GM12878 (cell line): ENCODE measurements around the gene PCSK9. TPM values are rescaled to one million over a fixed set of nuclear protein-coding genes. Genes with fewer than 3 reads are reported as not detected.

Experiments
- ATAC-seq: fragments of 200-7000 bp; cut with Tn5 transposase; 3 replicates; pipeline ENCODE4 v1.9.1; 2020; ENCODE audit warnings: mild to moderate bottlenecking, moderate library complexity
- BruUV-seq: library from RNA; stranded (reverse); fragments of 400-500 nt; replicated peaks from 2 replicates; lab custom pipeline; 2021; lab: Mats Ljungman, UMichigan
- CTCF ChIA-PET: fragments of 300-600 bp; sonication (Branson Sonifier 250); formaldehyde crosslinking; extraction: SDS; loops from one replicate; lab custom pipeline; 2021; ENCODE audit warnings: inconsistent platforms; lab: Yijun Ruan, JAX
- POLR2A ChIA-PET: fragments of 350-600 bp; formaldehyde crosslinking; extraction: SDS; loops from one replicate; lab custom pipeline; 2021; ENCODE audit warnings: inconsistent platforms; lab: Charles Lee
- RAD21 ChIA-PET: fragments of 300-600 bp; sonication (Branson Sonifier 250); formaldehyde crosslinking; loops from one replicate; lab custom pipeline; 2023; ENCODE audit warnings: antibody characterized with exemption; ENCODE audit not compliant: unreplicated experiment; lab: Charles Lee
- SMC1A ChIA-PET: fragments of 300-600 bp; sonication (Branson Sonifier 250); formaldehyde crosslinking; loops from one replicate; lab custom pipeline; 2023; ENCODE audit not compliant: unreplicated experiment, uncharacterized antibody; lab: Charles Lee
- DNase-seq: peaks from one replicate; pipeline ENCODE4 v3.0.0-alpha.2; 2011; ENCODE audit warnings: low read depth, low spot score
- FAIRE-seq: peaks from 3 replicates; lab custom pipeline; 2011; peaks lifted over from hg19 to GRCh38; lab: Jason Lieb, UNC
- H2AFZ ChIP-seq: 2 replicates; pipeline ENCODE4 v1.6.0; 2011; ENCODE audit warnings: low read depth, low read length, control low read depth; ENCODE audit not compliant: control insufficient read depth
- H3K27ac ChIP-seq: 2 replicates; pipeline ENCODE4 v1.5.1; 2011; ENCODE audit warnings: control low read depth; ENCODE audit not compliant: control insufficient read depth, insufficient read depth
- H3K27me3 ChIP-seq, 2 experiments: replicated peaks in 1 of 2; 2 replicates each; pipeline versions ENCODE4 v1.6.0 to v1.6.1; 2011; ENCODE audit warnings: low read length in 1 of 2; ENCODE audit not compliant: control insufficient read depth in 2 of 2, insufficient read depth in 2 of 2
- H3K36me3 ChIP-seq, 2 experiments: 2 replicates each; pipeline ENCODE4 v1.5.1; 2011; ENCODE audit warnings: low read length in 1 of 2; ENCODE audit not compliant: control insufficient read depth in 2 of 2, insufficient read depth in 2 of 2
- H3K4me1 ChIP-seq: 2 replicates; pipeline ENCODE4 v1.6.1; 2011; ENCODE audit warnings: mild to moderate bottlenecking, low read length, moderate library complexity, mixed read lengths; ENCODE audit not compliant: control insufficient read depth, insufficient read depth
- H3K4me2 ChIP-seq: 2 replicates; pipeline ENCODE4 v1.6.0; 2011; ENCODE audit warnings: control low read depth; ENCODE audit not compliant: control insufficient read depth, insufficient read depth
- H3K4me3 ChIP-seq: fragments of 200-600 bp; sonication (generic); 2 replicates; pipeline ENCODE4 v1.5.1; 2016
- H3K79me2 ChIP-seq: 2 replicates; pipeline ENCODE4 v1.6.0; 2011; ENCODE audit warnings: low read length; ENCODE audit not compliant: control insufficient read depth, insufficient read depth
- H3K9ac ChIP-seq: 2 replicates; pipeline ENCODE4 v1.8.0; 2011; ENCODE audit warnings: low read length, control low read depth, mixed read lengths; ENCODE audit not compliant: control insufficient read depth, insufficient read depth
- H3K9me3 ChIP-seq: replicated peaks from 3 replicates; pipeline ENCODE4 v1.5.1; 2011; ENCODE audit warnings: mild to moderate bottlenecking, low read length; ENCODE audit not compliant: control insufficient read depth, insufficient read depth
- H4K20me1 ChIP-seq: 2 replicates; pipeline ENCODE4 v1.6.0; 2011; ENCODE audit not compliant: control insufficient read depth, insufficient read depth
- NFYA ChIP-seq: IDR thresholded peaks from 2 replicates; pipeline ENCODE4 v1.6.1; 2011; ENCODE audit warnings: low read depth, mild to moderate bottlenecking, low read length, improper control_type of control experiment, borderline replicate concordance
- ZNF24 ChIP-seq: fragments of 450-650 bp; IDR thresholded peaks from 2 replicates; pipeline ENCODE4 v1.6.1; 2017; ENCODE audit warnings: antibody characterized with exemption, mild to moderate bottlenecking
- WGBS: methylation state at CpG from one replicate; pipeline ENCODE4 v1.1.6; 2016; ENCODE audit warnings: low lambda C conversion rate; ENCODE audit not compliant: insufficient replicate concordance, insufficient coverage; ENCODE audit errors: missing lambda C conversion rate; 5-methylcytosine and 5-hydroxymethylcytosine counted together
- in situ Hi-C: fragments of 300-500 bp; cut with MboI; formaldehyde crosslinking; loops from 9 replicates; pipeline ENCODE4 v1.14.3; 2018; ENCODE audit warnings: mixed read lengths
- intact Hi-C: fragments of 100-400 bp; cut with micrococcal nuclease; formaldehyde crosslinking; loops from one replicate; pipeline ENCODE4 v1.14.2; 2022; ENCODE audit not compliant: unreplicated experiment
- polyA plus RNA-seq, 11 experiments: library from polyadenylated mRNA; depleted of rRNA in 4 of 11; unstranded in 6 of 11; stranded (reverse) in 5 of 11; fragments of >200 nt; fragmentation: Nextera tagmentation in 4 of 11; fragmentation: Illumina TruSeq in 1 of 11; extraction: Ambion mirVana in 4 of 11; extraction: Trizol in 1 of 11; gene quantifications; 1 replicate in 1 of 11; 2 replicates in 10 of 11; pipeline versions ENCODE4 v1.2.1 to v1.2.3, GENCODE V29; 2011 to 2016; ENCODE audit warnings: inconsistent platforms in 2 of 11, missing spikeins in 2 of 11, low read depth in 1 of 11
- total RNA-seq, 4 experiments: library from RNA; depleted of rRNA in 3 of 4; stranded (reverse); fragments of >200 nt in 3 of 4; fragmentation: Illumina TruSeq in 1 of 4; extraction: Trizol in 1 of 4; gene quantifications; 2 replicates each; pipeline versions ENCODE4 v1.2.1 to v1.2.3, GENCODE V29; 2013 to 2021
- TF ChIP-seq, protein P1 (sequence below): fragments of 450-650 bp; IDR thresholded peaks from 2 replicates; pipeline ENCODE4 v1.6.1; 2016; ENCODE audit warnings: mild to moderate bottlenecking, moderate library complexity, borderline replicate concordance
- TF ChIP-seq, protein P2 (sequence below): fragments of 450-650 bp; IDR thresholded peaks from 2 replicates; pipeline ENCODE4 v1.6.1; 2017; ENCODE audit warnings: mild to moderate bottlenecking, low read depth, inconsistent platforms; ENCODE audit not compliant: poor library complexity, severe bottlenecking

The PCSK9 gene
- total and polyA plus RNA-seq, 10 of the 15 experiments (the other 5 are each of a cell fraction or from before 2014, with no cell fraction given) = 0.03 to 0.15 TPM; not detected in 8

DNA sequence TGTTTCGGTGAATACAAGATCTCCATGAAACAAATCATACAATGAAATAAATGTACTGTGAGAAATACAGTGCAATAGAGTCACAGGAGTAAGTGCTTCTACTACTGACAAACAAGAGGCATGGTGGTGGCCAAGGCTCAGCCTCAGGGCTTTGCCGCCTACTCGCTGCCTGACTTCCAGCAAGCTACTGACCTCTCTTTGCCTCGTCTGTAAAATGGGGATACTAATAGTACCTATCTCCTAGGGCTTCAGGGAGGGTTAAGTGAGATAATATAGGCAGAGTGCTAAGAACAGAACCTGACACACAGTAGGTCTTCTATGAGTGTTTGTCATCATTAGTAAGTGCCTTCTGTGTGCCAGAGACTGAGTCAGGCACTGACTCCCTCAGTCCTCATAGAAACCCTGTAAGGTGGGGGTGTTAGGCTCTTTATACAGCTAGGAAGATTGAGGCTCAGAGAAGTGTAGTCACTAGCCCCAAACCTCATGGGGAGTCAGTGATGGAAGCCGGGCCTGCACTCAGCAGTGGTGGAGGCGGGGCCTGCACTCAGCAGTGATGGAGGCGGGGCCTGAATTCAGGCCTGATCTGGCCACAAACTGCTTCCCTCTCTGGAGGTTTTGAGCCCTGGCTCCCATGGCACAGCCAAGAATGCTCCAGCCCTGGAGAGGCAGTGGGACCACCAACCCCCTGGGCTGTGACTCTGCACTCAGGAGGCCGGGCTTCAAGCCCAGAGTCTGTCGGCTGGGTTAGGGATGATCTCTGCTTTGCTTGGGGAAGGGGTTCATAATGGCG, 33.8 kb upstream of the PCSK9 start (continued):
- TF ChIP-seq, protein P1, sequence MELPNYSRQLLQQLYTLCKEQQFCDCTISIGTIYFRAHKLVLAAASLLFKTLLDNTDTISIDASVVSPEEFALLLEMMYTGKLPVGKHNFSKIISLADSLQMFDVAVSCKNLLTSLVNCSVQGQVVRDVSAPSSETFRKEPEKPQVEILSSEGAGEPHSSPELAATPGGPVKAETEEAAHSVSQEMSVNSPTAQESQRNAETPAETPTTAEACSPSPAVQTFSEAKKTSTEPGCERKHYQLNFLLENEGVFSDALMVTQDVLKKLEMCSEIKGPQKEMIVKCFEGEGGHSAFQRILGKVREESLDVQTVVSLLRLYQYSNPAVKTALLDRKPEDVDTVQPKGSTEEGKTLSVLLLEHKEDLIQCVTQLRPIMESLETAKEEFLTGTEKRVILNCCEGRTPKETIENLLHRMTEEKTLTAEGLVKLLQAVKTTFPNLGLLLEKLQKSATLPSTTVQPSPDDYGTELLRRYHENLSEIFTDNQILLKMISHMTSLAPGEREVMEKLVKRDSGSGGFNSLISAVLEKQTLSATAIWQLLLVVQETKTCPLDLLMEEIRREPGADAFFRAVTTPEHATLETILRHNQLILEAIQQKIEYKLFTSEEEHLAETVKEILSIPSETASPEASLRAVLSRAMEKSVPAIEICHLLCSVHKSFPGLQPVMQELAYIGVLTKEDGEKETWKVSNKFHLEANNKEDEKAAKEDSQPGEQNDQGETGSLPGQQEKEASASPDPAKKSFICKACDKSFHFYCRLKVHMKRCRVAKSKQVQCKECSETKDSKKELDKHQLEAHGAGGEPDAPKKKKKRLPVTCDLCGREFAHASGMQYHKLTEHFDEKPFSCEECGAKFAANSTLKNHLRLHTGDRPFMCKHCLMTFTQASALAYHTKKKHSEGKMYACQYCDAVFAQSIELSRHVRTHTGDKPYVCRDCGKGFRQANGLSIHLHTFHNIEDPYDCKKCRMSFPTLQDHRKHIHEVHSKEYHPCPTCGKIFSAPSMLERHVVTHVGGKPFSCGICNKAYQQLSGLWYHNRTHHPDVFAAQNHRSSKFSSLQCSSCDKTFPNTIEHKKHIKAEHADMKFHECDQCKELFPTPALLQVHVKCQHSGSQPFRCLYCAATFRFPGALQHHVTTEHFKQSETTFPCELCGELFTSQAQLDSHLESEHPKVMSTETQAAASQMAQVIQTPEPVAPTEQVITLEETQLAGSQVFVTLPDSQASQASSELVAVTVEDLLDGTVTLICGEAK = no peak

DNA sequence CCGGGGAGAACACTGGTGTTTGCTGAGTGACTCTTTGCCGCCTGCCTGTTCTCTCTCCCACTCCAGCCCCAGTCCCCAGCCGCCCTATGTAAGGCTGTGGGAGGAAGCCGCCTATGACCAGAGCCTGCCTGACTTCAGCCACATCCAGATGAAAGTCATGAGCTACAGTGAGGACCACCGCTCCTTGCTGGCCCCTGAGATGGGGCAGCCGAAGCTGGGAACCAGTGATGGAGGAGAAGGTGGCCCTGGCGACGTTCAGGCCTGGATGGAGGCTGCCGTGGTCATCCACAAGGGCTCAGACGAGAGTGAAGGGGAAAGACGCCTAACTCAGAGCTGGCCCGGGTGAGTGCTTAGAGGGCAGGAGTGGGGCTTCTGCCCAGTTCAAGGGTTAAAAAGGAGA, 32.4 kb upstream of the PCSK9 start:
- RAD21 ChIA-PET = no interaction called here
- DNase-seq (no peak), FAIRE-seq (no peak), ATAC-seq (no peak)
- H4K20me1 ChIP-seq = no peaks in the 10 kb centered on the region
- whole genome bisulfite sequencing = 37% methylated on average over 12 of the region's 12 CpGs
- no peaks in the 10 kb centered on the region for H3K4me1 ChIP-seq
- POLR2A ChIA-PET = no interaction called here
- no peak overlapping the region for H3K4me2 ChIP-seq
- H2AFZ ChIP-seq = no peak overlapping the region
- H3K36me3 ChIP-seq = no peaks in the 10 kb centered on the region
- in situ Hi-C loops (no loop called here), intact Hi-C loops (no loop called here)
- CTCF ChIA-PET = interaction anchor here (1.3 to 1.7 kb wide), 2 partner anchors 56 to 62 kb away, joined by 5 to 6 read pairs; no protein-coding TSS in a partner anchor
- no TSS peak for BruUV-seq
- TF ChIP-seq, protein P2, sequence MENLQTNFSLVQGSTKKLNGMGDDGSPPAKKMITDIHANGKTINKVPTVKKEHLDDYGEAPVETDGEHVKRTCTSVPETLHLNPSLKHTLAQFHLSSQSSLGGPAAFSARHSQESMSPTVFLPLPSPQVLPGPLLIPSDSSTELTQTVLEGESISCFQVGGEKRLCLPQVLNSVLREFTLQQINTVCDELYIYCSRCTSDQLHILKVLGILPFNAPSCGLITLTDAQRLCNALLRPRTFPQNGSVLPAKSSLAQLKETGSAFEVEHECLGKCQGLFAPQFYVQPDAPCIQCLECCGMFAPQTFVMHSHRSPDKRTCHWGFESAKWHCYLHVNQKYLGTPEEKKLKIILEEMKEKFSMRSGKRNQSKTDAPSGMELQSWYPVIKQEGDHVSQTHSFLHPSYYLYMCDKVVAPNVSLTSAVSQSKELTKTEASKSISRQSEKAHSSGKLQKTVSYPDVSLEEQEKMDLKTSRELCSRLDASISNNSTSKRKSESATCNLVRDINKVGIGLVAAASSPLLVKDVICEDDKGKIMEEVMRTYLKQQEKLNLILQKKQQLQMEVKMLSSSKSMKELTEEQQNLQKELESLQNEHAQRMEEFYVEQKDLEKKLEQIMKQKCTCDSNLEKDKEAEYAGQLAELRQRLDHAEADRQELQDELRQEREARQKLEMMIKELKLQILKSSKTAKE = no peak
- TF ChIP-seq ZNF24 (no peak), NFYA (no peak)
- H3K9ac ChIP-seq = no peak overlapping the region
- SMC1A ChIA-PET = interaction anchor here (1.4 kb wide), 1 partner anchor 62 kb away, joined by 4 read pairs; no protein-coding TSS in a partner anchor
- H3K79me2 ChIP-seq = no peaks in the 10 kb centered on the region
- H3K27me3 ChIP-seq = no peaks in the 10 kb centered on the region; a peak in 1 of 4 replicates
- no peak overlapping the region for H3K27ac ChIP-seq
- H3K9me3 ChIP-seq = no peaks in the 10 kb centered on the region; the same call in 2 of the 3 replicates
- no peak overlapping the region for H3K4me3 ChIP-seq
